ENCODE measurements around the gene NCOA6. TPM values are rescaled to one million over a fixed set of nuclear protein-coding genes. Genes with fewer than 3 reads are reported as not detected.

NCOA6 gene
- total RNA-seq, 1 experiment from 2014 or later = 7.5 TPM

GRCh38 chr20:34776177-34776576 lies 49.3 kb downstream of the NCOA6 start:
- no peak for DNase-seq (ENCODE audit: low read depth)

GRCh38 chr20:34774886-34775285 lies 50.6 kb downstream of the NCOA6 start:
- DNase-seq (ENCODE audit: low read depth) = no peak

- DNase-seq (ENCODE audit: low read depth) = no peak
Observed at GRCh38 chr20:34774449-34774848, 51.0 kb downstream of the NCOA6 start.

GRCh38 chr20:34773726-34774125 lies 51.7 kb downstream of the NCOA6 start:
- DNase-seq (ENCODE audit: low read depth) = no peak

- no peak for DNase-seq (ENCODE audit: low read depth)
Observed at GRCh38 chr20:34772437-34772836, 53.0 kb downstream of the NCOA6 start.

- no peak for DNase-seq (ENCODE audit: low read depth)
Observed at GRCh38 chr20:34771680-34772081, 53.8 kb downstream of the NCOA6 start.

- DNase-seq (ENCODE audit: low read depth) = peak; percentile 44
Observed at GRCh38 chr20:34768096-34768495, 57.4 kb downstream of the NCOA6 start.

GRCh38 chr20:34762031-34762555 lies 63.4 kb downstream of the NCOA6 start:
- DNase-seq (ENCODE audit: low read depth) = no peak

GRCh38 chr20:34755367-34755766 lies 70.1 kb downstream of the NCOA6 start:
- DNase-seq (ENCODE audit: low read depth) = no peak

GRCh38 chr20:34754611-34755010 lies 70.8 kb downstream of the NCOA6 start:
- DNase-seq (ENCODE audit: low read depth) = no peak

GRCh38 chr20:34753706-34754461 lies 71.6 kb downstream of the NCOA6 start:
- no peak for DNase-seq (ENCODE audit: low read depth)

GRCh38 chr20:34751453-34751852 lies 74.0 kb downstream of the NCOA6 start:
- DNase-seq (ENCODE audit: low read depth) = no peak

GRCh38 chr20:34750484-34750883 lies 75.0 kb downstream of the NCOA6 start:
- no peak for DNase-seq (ENCODE audit: low read depth)

GRCh38 chr20:34748709-34749108 lies 76.7 kb downstream of the NCOA6 start:
- DNase-seq (ENCODE audit: low read depth) = no peak

GRCh38 chr20:34747479-34747878 lies 78.0 kb downstream of the NCOA6 start:
- no peak for DNase-seq (ENCODE audit: low read depth)

GRCh38 chr20:34746674-34747073 lies 78.8 kb downstream of the NCOA6 start:
- DNase-seq (ENCODE audit: low read depth) = no peak

- no peak for DNase-seq (ENCODE audit: low read depth)
Observed at GRCh38 chr20:34744847-34745246, 80.6 kb downstream of the NCOA6 start.

- no peak for DNase-seq (ENCODE audit: low read depth)
Observed at GRCh38 chr20:34744340-34744739, 81.1 kb downstream of the NCOA6 start.

- DNase-seq (ENCODE audit: low read depth) = no peak
Observed at GRCh38 chr20:34743039-34743438, 82.4 kb downstream of the NCOA6 start.

GRCh38 chr20:34736106-34736735 lies 89.2 kb downstream of the NCOA6 start:
- DNase-seq (ENCODE audit: low read depth) = no peak

- no peak for DNase-seq (ENCODE audit: low read depth)
Observed at GRCh38 chr20:34732523-34732922, 92.9 kb downstream of the NCOA6 start.

- DNase-seq (ENCODE audit: low read depth) = no peak
Observed at GRCh38 chr20:34729416-34729815, 96.0 kb downstream of the NCOA6 start.

GRCh38 chr20:34724172-34724571 lies 101.3 kb downstream of the NCOA6 start:
- no peak for DNase-seq (ENCODE audit: low read depth)
